K562 (cell line): ENCODE data around the gene HEXIM1. TPM values are rescaled to one million over a fixed set of nuclear protein-coding genes. Genes with fewer than 3 reads are reported as not detected.

Experiments
- ARID2 ChIP-seq: fragments of 450-650 bp; IDR thresholded peaks from 2 replicates; pipeline ENCODE4 v1.6.1; 2017; ENCODE audit warnings: antibody characterized with exemption, mild to moderate bottlenecking
- ARID3A ChIP-seq: IDR thresholded peaks from 2 replicates; pipeline ENCODE4 v1.6.1; 2012; ENCODE audit warnings: low read depth, low read length, improper control_type of control experiment, borderline replicate concordance
- CBFA2T3 ChIP-seq: fragments of 450-650 bp; IDR thresholded peaks from 2 replicates; pipeline ENCODE4 v1.6.1; 2017
- CBFB ChIP-seq: sonication (generic); formaldehyde crosslinking; IDR thresholded peaks from 2 replicates; pipeline ENCODE4 v1.4.0; 2020; ENCODE audit warnings: mild to moderate bottlenecking, missing genetic modification reagents
- DNMT1 ChIP-seq: fragments of 450-650 bp; IDR thresholded peaks from 2 replicates; pipeline ENCODE4 v1.6.1; 2016; ENCODE audit warnings: antibody characterized with exemption, mild to moderate bottlenecking
- E2F3 ChIP-seq: fragments of 250-450 bp; sonication (Bioruptor Pico); IDR thresholded peaks from 2 replicates; pipeline ENCODE4 v1.4.0; 2020; ENCODE audit warnings: mild to moderate bottlenecking
- ETV6 ChIP-seq, 3 experiments: fragments of 150-350 bp in 1 of 3; sonication (generic) in 1 of 3; formaldehyde crosslinking in 1 of 3; IDR thresholded peaks; 2 replicates each; pipeline versions ENCODE4 v1.6.1 to v1.8.0; 2014 to 2022; ENCODE audit warnings: borderline replicate concordance in 2 of 3, low read depth in 2 of 3, antibody characterized with exemption in 1 of 3, low read length in 1 of 3, mild to moderate bottlenecking in 1 of 3, missing genetic modification reagents in 1 of 3
- FOXM1 ChIP-seq, 2 experiments: fragments of 450-650 bp in 1 of 2; sonication (generic) in 1 of 2; formaldehyde crosslinking in 1 of 2; IDR thresholded peaks; 2 replicates each; pipeline versions ENCODE4 v1.6.1 to v1.9.0; 2017 to 2022; ENCODE audit warnings: low read depth in 2 of 2, mild to moderate bottlenecking in 2 of 2, missing genetic modification reagents in 1 of 2, moderate library complexity in 1 of 2
- GABPB1 ChIP-seq: sonication (generic); formaldehyde crosslinking; IDR thresholded peaks from 2 replicates; pipeline ENCODE4 v1.8.0; 2022; ENCODE audit warnings: mild to moderate bottlenecking, missing genetic modification reagents
- HDGF ChIP-seq: fragments of 450-650 bp; IDR thresholded peaks from 2 replicates; pipeline ENCODE4 v1.6.1; 2016
- HMG20A ChIP-seq: fragments of 450-650 bp; formaldehyde crosslinking; conservative IDR thresholded peaks from 2 replicates; pipeline ENCODE4 v1.4.0; 2020; ENCODE audit warnings: mild to moderate bottlenecking, mixed read lengths
- NR1H2 ChIP-seq: sonication (generic); formaldehyde crosslinking; IDR thresholded peaks from 2 replicates; pipeline ENCODE4 v1.4.0; 2020; ENCODE audit warnings: mild to moderate bottlenecking, missing genetic modification reagents
- NR2C1 ChIP-seq, 2 experiments: fragments of 450-650 bp; IDR thresholded peaks; 2 replicates each; pipeline ENCODE4 v1.6.1; 2017; ENCODE audit warnings: mild to moderate bottlenecking in 2 of 2, antibody characterized with exemption in 1 of 2, inconsistent platforms in 1 of 2, missing compliant biosample characterization in 1 of 2, missing genetic modification characterization in 1 of 2
- PPARD ChIP-seq: fragments of 250-450 bp; sonication (Bioruptor Pico); IDR thresholded peaks from 2 replicates; pipeline ENCODE4 v1.8.0; 2022; ENCODE audit warnings: inconsistent platforms, mild to moderate bottlenecking, moderate library complexity
- RCOR1 ChIP-seq, 2 experiments: IDR thresholded peaks; 2 replicates each; pipeline ENCODE4 v1.6.1; 2012; ENCODE audit warnings: low read depth in 2 of 2, low read length in 2 of 2, borderline replicate concordance in 1 of 2, improper control_type of control experiment in 1 of 2
- SIRT6 ChIP-seq: IDR thresholded peaks from one replicate; pipeline ENCODE4 v1.6.1; 2012; ENCODE audit warnings: low read depth, mild to moderate bottlenecking, control low read depth, inconsistent platforms, low read length, moderate library complexity
- SMARCA4 ChIP-seq: fragments of 450-650 bp; IDR thresholded peaks from 2 replicates; pipeline ENCODE4 v1.6.1; 2016
- XRCC3 ChIP-seq: fragments of 450-650 bp; IDR thresholded peaks from 2 replicates; pipeline ENCODE4 v1.6.1; 2017; ENCODE audit warnings: mild to moderate bottlenecking, moderate library complexity
- ZNF347 ChIP-seq: fragments of 450-650 bp; formaldehyde crosslinking; IDR thresholded peaks from 2 replicates; pipeline ENCODE4 v1.4.0; 2020; ENCODE audit warnings: low read depth, mild to moderate bottlenecking, moderate library complexity
- ZNF398 ChIP-seq: fragments of 250-450 bp; sonication (Bioruptor Pico); IDR thresholded peaks from 2 replicates; pipeline ENCODE4 v1.8.0; 2021; ENCODE audit warnings: moderate library complexity, mild to moderate bottlenecking, inconsistent platforms
- ZNF589 ChIP-seq: fragments of 200-800 bp; sonication (Bioruptor generic); IDR thresholded peaks from 2 replicates; pipeline ENCODE4 v1.6.1; 2016; ENCODE audit warnings: low read depth, missing genetic modification characterization, missing compliant biosample characterization
- ZNF79 ChIP-seq: fragments of 250-450 bp; sonication (Bioruptor Pico); IDR thresholded peaks from 2 replicates; pipeline ENCODE4 v1.4.0; 2020; ENCODE audit warnings: low read depth, mild to moderate bottlenecking, moderate library complexity
- polyA plus RNA-seq, 8 experiments: library from polyadenylated mRNA; depleted of rRNA in 4 of 8; stranded (reverse) in 5 of 8; unstranded in 3 of 8; fragments of >200 nt; fragmentation: Nextera tagmentation in 2 of 8; fragmentation: Illumina TruSeq in 1 of 8; extraction: Ambion mirVana in 2 of 8; extraction: Trizol in 1 of 8; gene quantifications; 2 replicates each; pipeline versions ENCODE4 v1.2.1 to v1.2.3, GENCODE V29; 2011 to 2014; ENCODE audit warnings: inconsistent platforms in 1 of 8, missing spikeins in 1 of 8
- total RNA-seq, 7 experiments: library from RNA; depleted of rRNA in 6 of 7; stranded (reverse); fragments of >200 nt in 6 of 7; fragmentation: Illumina TruSeq in 2 of 7; extraction: Trizol in 2 of 7; gene quantifications; 2 replicates each; pipeline versions ENCODE4 v1.2.1 to v1.2.3, GENCODE V29; 2011 to 2021; ENCODE audit warnings: low replicate concordance in 1 of 7

Gene HEXIM1
- total and polyA plus RNA-seq, 9 of the 15 experiments (the other 6 are each of a cell fraction or from before 2014, with no cell fraction given) = 1.4 to 28.3 (median 9.1) TPM

GRCh38 chr17:45148183-45149036, at the start of gene HEXIM1 (continued):
- no peak for TF ChIP-seq ARID3A
- TF ChIP-seq E2F3 (CRISPR knock-in tag) = peak; percentile 54; the same call in 1 of the 2 replicates
- peak; percentile 45 for TF ChIP-seq SMARCA4
- TF ChIP-seq NR1H2 (CRISPR knock-in tag) = peak; percentile 81; the same call in 1 of the 2 replicates
- no peak for TF ChIP-seq XRCC3
- no peak; the same call in 1 of the 2 replicates for TF ChIP-seq GABPB1 (CRISPR knock-in tag)
- 0 out of 2 replicates have a peak, but pooled peaks have one; percentile 36 for TF ChIP-seq ZNF347 (CRISPR knock-in tag)
- TF ChIP-seq ZNF589 (CRISPR knock-in tag) = no peak; the same call in 1 of the 2 replicates
- TF ChIP-seq HMG20A (CRISPR knock-in tag) = no peak; the same call in 1 of the 2 replicates
- TF ChIP-seq ARID2 = peak; percentile 57; the same call in 1 of the 2 replicates
- TF ChIP-seq ETV6 (IDR thresholded peaks at IDR 0.05; ENCODE audit: borderline replicate concordance in 1 of 2, low read depth in 2 of 2, low read length in 1 of 2) = peak; percentile 62 to 70; a peak in 1 of 4 replicates
- no peak for TF ChIP-seq ETV6 (CRISPR knock-in tag; IDR thresholded peaks at IDR 0.05; ENCODE audit: borderline replicate concordance)
- 0 out of 2 replicates have a peak, but pooled peaks have one; percentile 51 for TF ChIP-seq CBFB
- TF ChIP-seq HDGF = no peak
- TF ChIP-seq ZNF398 (CRISPR knock-in tag) = no peak
- no peak for TF ChIP-seq NR2C1 (IDR thresholded peaks at IDR 0.05)
- 0 out of 2 replicates have a peak, but pooled peaks have one; percentile 7 for TF ChIP-seq NR2C1 (tag; IDR thresholded peaks at IDR 0.05)
- no peak for TF ChIP-seq ZNF79 (CRISPR knock-in tag)
- TF ChIP-seq PPARD (CRISPR knock-in tag) = no peak
- peak; percentile 17 to 72; a peak in 2 of 4 replicates for TF ChIP-seq RCOR1 (IDR thresholded peaks at IDR 0.05; ENCODE audit: borderline replicate concordance in 1 of 2, low read depth in 2 of 2, low read length in 2 of 2)
- TF ChIP-seq SIRT6 = peak; percentile 71
- peak; percentile 48 for TF ChIP-seq CBFA2T3
- no peak for TF ChIP-seq FOXM1 (IDR thresholded peaks at IDR 0.05; ENCODE audit: low read depth)
- TF ChIP-seq FOXM1 (CRISPR knock-in tag; IDR thresholded peaks at IDR 0.05; ENCODE audit: low read depth) = peak; percentile 87; the same call in 1 of the 2 replicates
- TF ChIP-seq DNMT1 = peak; percentile 87; the same call in 1 of the 2 replicates
